ENCODE measurements around the gene LTO1. TPM values are rescaled to one million over a fixed set of nuclear protein-coding genes. Genes with fewer than 3 reads are reported as not detected.
A peak's percentile ranks its signal among the peaks of the same experiment; 100 is the strongest.

LTO1 gene
- total and polyA plus RNA-seq, 2 of the 13 experiments (the other 11 are each of a cell fraction or from before 2014, with no cell fraction given) = 11.8 to 15.0 TPM

DNA sequence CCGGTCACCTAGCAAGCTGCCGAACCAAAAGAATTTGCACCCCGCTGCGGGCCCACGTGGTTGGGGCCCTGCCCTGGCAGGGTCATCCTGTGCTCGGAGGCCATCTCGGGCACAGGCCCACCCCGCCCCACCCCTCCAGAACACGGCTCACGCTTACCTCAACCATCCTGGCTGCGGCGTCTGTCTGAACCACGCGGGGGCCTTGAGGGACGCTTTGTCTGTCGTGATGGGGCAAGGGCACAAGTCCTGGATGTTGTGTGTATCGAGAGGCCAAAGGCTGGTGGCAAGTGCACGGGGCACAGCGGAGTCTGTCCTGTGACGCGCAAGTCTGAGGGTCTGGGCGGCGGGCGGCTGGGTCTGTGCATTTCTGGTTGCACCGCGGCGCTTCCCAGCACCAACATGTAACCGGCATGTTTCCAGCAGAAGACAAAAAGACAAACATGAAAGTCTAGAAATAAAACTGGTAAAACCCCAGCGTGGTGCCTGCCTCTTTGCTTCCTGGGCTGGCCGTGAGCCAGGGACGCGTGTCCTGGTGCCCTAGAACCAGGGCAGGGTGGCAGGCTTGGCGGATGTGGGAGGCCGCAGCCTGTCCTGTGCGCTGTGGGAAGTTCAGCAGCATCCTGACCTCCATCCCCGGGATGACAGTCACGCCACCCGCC is 21.0 kb downstream of the LTO1 start (continued):
- TF ChIP-seq, protein P1, sequence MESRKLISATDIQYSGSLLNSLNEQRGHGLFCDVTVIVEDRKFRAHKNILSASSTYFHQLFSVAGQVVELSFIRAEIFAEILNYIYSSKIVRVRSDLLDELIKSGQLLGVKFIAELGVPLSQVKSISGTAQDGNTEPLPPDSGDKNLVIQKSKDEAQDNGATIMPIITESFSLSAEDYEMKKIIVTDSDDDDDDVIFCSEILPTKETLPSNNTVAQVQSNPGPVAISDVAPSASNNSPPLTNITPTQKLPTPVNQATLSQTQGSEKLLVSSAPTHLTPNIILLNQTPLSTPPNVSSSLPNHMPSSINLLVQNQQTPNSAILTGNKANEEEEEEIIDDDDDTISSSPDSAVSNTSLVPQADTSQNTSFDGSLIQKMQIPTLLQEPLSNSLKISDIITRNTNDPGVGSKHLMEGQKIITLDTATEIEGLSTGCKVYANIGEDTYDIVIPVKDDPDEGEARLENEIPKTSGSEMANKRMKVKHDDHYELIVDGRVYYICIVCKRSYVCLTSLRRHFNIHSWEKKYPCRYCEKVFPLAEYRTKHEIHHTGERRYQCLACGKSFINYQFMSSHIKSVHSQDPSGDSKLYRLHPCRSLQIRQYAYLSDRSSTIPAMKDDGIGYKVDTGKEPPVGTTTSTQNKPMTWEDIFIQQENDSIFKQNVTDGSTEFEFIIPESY (CRISPR knock-in tag; IDR thresholded peaks at IDR 0.05) = peak; percentile 90
- TF ChIP-seq, protein P2, sequence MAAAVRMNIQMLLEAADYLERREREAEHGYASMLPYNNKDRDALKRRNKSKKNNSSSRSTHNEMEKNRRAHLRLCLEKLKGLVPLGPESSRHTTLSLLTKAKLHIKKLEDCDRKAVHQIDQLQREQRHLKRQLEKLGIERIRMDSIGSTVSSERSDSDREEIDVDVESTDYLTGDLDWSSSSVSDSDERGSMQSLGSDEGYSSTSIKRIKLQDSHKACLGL (CRISPR knock-in tag; IDR thresholded peaks at IDR 0.05) = 0 out of 2 replicates have a peak, but pooled peaks have one; percentile 25
- TF ChIP-seq TAF1 (CRISPR knock-in tag; IDR thresholded peaks at IDR 0.05) = no peak

DNA sequence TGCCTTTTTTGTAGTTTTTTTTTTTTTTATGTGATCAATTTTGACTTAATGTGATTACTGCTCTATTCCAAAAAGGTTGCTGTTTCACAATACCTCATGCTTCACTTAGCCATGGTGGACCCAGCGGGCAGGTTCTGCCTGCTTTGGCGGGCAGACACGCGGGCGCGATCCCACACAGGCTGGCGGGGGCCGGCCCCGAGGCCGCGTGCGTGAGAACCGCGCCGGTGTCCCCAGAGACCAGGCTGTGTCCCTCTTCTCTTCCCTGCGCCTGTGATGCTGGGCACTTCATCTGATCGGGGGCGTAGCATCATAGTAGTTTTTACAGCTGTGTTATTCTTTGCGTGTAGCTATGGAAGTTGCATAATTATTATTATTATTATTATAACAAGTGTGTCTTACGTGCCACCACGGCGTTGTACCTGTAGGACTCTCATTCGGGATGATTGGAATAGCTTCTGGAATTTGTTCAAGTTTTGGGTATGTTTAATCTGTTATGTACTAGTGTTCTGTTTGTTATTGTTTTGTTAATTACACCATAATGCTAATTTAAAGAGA is 21.7 kb downstream of the LTO1 start:
- Histone ChIP-seq H2AFZ (ENCODE audit: low read length) (no peak overlapping the region), H3K27ac (ENCODE audit: extremely low read length, insufficient read depth, low read length) (no peak overlapping the region), H3K9me3 (ENCODE audit: low read length) (no peaks in the 10 kb centered on the region), H4K20me1 (ENCODE audit: insufficient read depth, low read length) (peaks cover 11% of the 10 kb centered on the region; the same call in 1 of the 2 replicates), H3K4me3 (replicated peaks in 1 of 3; ENCODE audit: insufficient read depth in 1 of 3, low read depth in 2 of 3, low read length in 3 of 3) (no peak overlapping the region), H3K27me3 (ENCODE audit: control insufficient read depth in 1 of 2, insufficient read depth in 2 of 2, low read length in 2 of 2) (no peaks in the 10 kb centered on the region), H3K36me3 (replicated peaks in 1 of 2; ENCODE audit: control insufficient read depth in 1 of 2, insufficient read depth in 2 of 2, low read length in 2 of 2) (peaks cover 17 to 51% of the 10 kb centered on the region in 2 experiments), H3K79me2 (ENCODE audit: insufficient read depth, low read length) (no peaks in the 10 kb centered on the region), H3K4me1 (ENCODE audit: insufficient read depth, low read length) (peaks cover 62% of the 10 kb centered on the region), H3K4me2 (ENCODE audit: low read depth, low read length) (no peak overlapping the region), H3K9ac (ENCODE audit: insufficient read depth, low read depth, low read length) (0 out of 2 replicates have a peak overlapping the region, but pooled peaks have one; percentile 58)
- no TSS peak for BruUV-seq (replicated peaks)
- POLR2A ChIA-PET = interaction anchor here (6.1 kb wide), 1 partner anchor 22 kb away, joined by 80 read pairs; the partner anchor contains the start of gene LTO1
- 96% methylated on average over 23 of the region's 23 CpGs for WGBS (ENCODE audit: low lambda C conversion rate)
- no peak for ATAC-seq
- intact Hi-C loops (cut with micrococcal nuclease; ENCODE audit: unreplicated experiment) = no loop called here
- CTCF ChIA-PET (ENCODE audit: low intra/inter-chr PET ratio, low total read pairs) = no interaction called here
- FAIRE-seq = no peak
- TF ChIP-seq ZNF816 (CRISPR knock-in tag; IDR thresholded peaks at IDR 0.05; ENCODE audit: borderline replicate concordance) = no peak
- TF ChIP-seq, protein P1 (CRISPR knock-in tag; IDR thresholded peaks at IDR 0.05) = peak; percentile 59; the same call in 1 of the 2 replicates
- peak; percentile 56; the same call in 1 of the 2 replicates for TF ChIP-seq RBFOX2 (IDR thresholded peaks at IDR 0.05; ENCODE audit: low read depth, low read length)
- no peak for TF ChIP-seq PHF5A (CRISPR knock-in tag; IDR thresholded peaks at IDR 0.05; ENCODE audit: low read depth, unreplicated experiment)
- peak; percentile 7 for TF ChIP-seq RBM22 (optimal IDR thresholded peaks at IDR 0.05; ENCODE audit: low read length)
- 0 out of 2 replicates have a peak, but pooled peaks have one; percentile 15 for TF ChIP-seq GABPB1 (CRISPR knock-in tag; IDR thresholded peaks at IDR 0.05)
- TF ChIP-seq ZNF891 (CRISPR knock-in tag; IDR thresholded peaks at IDR 0.05) = no peak
- TF ChIP-seq NFKBIZ (CRISPR knock-in tag; IDR thresholded peaks at IDR 0.05) = no peak
- no peak for TF ChIP-seq SRF (IDR thresholded peaks at IDR 0.05; ENCODE audit: low read depth, low read length)
- no peak for TF ChIP-seq JUNB (CRISPR knock-in tag; IDR thresholded peaks at IDR 0.05; ENCODE audit: borderline replicate concordance)
- TF ChIP-seq SOX13 (IDR thresholded peaks at IDR 0.05) = no peak
- no peak for TF ChIP-seq SOX13 (CRISPR knock-in tag; conservative IDR thresholded peaks at IDR 0.05 in 1 of 2, IDR thresholded peaks at IDR 0.05 in 1 of 2)
- peak; percentile 43 for TF ChIP-seq AGO2 (optimal IDR thresholded peaks at IDR 0.05; ENCODE audit: low read depth, low read length)
- TF ChIP-seq, protein P3, sequence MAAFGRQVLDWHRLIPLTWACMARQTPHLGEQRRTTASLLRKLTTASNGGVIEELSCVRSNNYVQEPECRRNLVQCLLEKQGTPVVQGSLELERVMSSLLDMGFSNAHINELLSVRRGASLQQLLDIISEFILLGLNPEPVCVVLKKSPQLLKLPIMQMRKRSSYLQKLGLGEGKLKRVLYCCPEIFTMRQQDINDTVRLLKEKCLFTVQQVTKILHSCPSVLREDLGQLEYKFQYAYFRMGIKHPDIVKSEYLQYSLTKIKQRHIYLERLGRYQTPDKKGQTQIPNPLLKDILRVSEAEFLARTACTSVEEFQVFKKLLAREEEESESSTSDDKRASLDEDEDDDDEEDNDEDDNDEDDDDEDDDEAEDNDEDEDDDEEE (CRISPR knock-in tag; IDR thresholded peaks at IDR 0.05) = no peak
- TF ChIP-seq GATA4 (IDR thresholded peaks at IDR 0.05; ENCODE audit: borderline replicate concordance, low read depth) = no peak
- no peak for DNase-seq (ENCODE audit: low spot score)
- in situ Hi-C loops (cut with HindIII; ENCODE audit: extremely low pct_ligation_motif_present, low pct_unique_long_range_greater_than_20kb) = no loop called here

Data from HepG2 (cell line).